Lower lobe of right lung (tissue), 2 donors: ENCODE measurements around the gene ZMYM4. TPM values are rescaled to one million over a fixed set of nuclear protein-coding genes. Genes with fewer than 3 reads are reported as not detected.
A peak's percentile ranks its signal among the peaks of the same experiment; 100 is the strongest.

Source experiments
- ATAC-seq, 2 donors: fragments of 200-7000 bp; cut with Tn5 transposase; one replicate each; pipeline ENCODE4 v1.9.1; 2020 to 2022; ENCODE audit warnings: mild to moderate bottlenecking in 2 of 2, moderate library complexity in 2 of 2
- DNase-seq: peaks from one replicate; pipeline ENCODE4 v3.0.0-alpha.2; 2020
- H3K27ac ChIP-seq: fragments of 200-600 bp; one replicate; pipeline ENCODE4 v1.8.0; 2022
- H3K27me3 ChIP-seq: fragments of 200-600 bp; one replicate; pipeline ENCODE4 v1.8.0; 2022; ENCODE audit warnings: low read depth
- H3K36me3 ChIP-seq: fragments of 200-600 bp; one replicate; pipeline ENCODE4 v1.8.0; 2022; ENCODE audit warnings: mild to moderate bottlenecking
- H3K4me1 ChIP-seq: fragments of 200-600 bp; one replicate; pipeline ENCODE4 v1.8.0; 2022
- H3K4me3 ChIP-seq: fragments of 200-600 bp; one replicate; pipeline ENCODE4 v1.8.0; 2022; ENCODE audit warnings: mild to moderate bottlenecking
- H3K9me3 ChIP-seq: fragments of 200-600 bp; one replicate; pipeline ENCODE4 v1.8.0; 2022
- intact Hi-C: fragments of 100-400 bp; cut with DNase I; formaldehyde crosslinking; loops from one replicate; pipeline ENCODE4 v1.11.0; 2022
- total RNA-seq: library from RNA; stranded (reverse); fragmentation: NEBNext Ultra II Directional; extraction: Animal tissue kit (Norgen Biotek cat#: 25700); gene quantifications from one replicate; pipeline ENCODE4 v1.2.1, GENCODE V29; 2021
- TF ChIP-seq, protein P1 (sequence below): fragments of 200-600 bp; IDR thresholded peaks from one replicate; pipeline ENCODE4 v1.8.0; 2022; ENCODE audit warnings: antibody characterized with exemption, mild to moderate bottlenecking
- donor health status: DM: no; HTN: yes; CAD: no; lungs with severe emphysema.

The ZMYM4 gene
- total RNA-seq, 1 donor from 2014 or later: 48.4 TPM

DNA sequence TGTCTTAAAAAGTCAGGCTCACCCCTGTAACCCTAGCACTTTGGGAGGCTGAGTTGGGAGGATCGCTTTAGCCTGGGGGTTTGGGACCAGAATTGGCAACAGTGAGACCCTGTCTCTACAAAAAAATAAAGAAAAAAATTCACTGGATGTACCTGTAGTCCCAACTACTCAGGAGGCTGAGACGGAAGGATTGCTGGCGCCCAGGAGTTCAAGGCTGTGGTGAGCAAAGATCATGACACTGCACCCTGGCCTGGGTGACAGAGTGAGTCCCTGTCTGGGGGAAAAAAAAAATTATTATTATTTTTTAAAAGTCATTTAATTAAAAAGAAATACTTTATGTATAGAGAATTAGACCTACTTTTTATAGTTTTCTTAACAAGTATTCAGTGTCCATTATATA is 47.1 kb downstream of the ZMYM4 start:
- DNase-seq (no peak), ATAC-seq (no peak)
- Histone ChIP-seq H3K27ac (no peak overlapping the region), H3K36me3 (peaks cover 5% of the 10 kb centered on the region), H3K4me3 (no peak overlapping the region), H3K9me3 (no peaks in the 10 kb centered on the region), H3K4me1 (no peaks in the 10 kb centered on the region), H3K27me3 (no peaks in the 10 kb centered on the region)
- intact Hi-C loops: no loop called here
- TF ChIP-seq, protein P1, sequence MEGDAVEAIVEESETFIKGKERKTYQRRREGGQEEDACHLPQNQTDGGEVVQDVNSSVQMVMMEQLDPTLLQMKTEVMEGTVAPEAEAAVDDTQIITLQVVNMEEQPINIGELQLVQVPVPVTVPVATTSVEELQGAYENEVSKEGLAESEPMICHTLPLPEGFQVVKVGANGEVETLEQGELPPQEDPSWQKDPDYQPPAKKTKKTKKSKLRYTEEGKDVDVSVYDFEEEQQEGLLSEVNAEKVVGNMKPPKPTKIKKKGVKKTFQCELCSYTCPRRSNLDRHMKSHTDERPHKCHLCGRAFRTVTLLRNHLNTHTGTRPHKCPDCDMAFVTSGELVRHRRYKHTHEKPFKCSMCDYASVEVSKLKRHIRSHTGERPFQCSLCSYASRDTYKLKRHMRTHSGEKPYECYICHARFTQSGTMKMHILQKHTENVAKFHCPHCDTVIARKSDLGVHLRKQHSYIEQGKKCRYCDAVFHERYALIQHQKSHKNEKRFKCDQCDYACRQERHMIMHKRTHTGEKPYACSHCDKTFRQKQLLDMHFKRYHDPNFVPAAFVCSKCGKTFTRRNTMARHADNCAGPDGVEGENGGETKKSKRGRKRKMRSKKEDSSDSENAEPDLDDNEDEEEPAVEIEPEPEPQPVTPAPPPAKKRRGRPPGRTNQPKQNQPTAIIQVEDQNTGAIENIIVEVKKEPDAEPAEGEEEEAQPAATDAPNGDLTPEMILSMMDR: no peak

- intact Hi-C loops: no loop called here
- Histone ChIP-seq H3K9me3 (no peaks in the 10 kb centered on the region), H3K27me3 (no peaks in the 10 kb centered on the region), H3K4me3 (no peak overlapping the region), H3K4me1 (no peaks in the 10 kb centered on the region), H3K27ac (no peak overlapping the region), H3K36me3 (no peaks in the 10 kb centered on the region)
- TF ChIP-seq, protein P1: no peak
- DNase-seq: no peak
- ATAC-seq: no peak
Observed at GRCh38 chr1:35316264-35316663, 47.8 kb downstream of the ZMYM4 start.

- Histone ChIP-seq H3K36me3 (no peaks in the 10 kb centered on the region), H3K9me3 (no peaks in the 10 kb centered on the region), H3K27ac (no peak overlapping the region), H3K27me3 (no peaks in the 10 kb centered on the region), H3K4me1 (peaks cover 8% of the 10 kb centered on the region), H3K4me3 (no peak overlapping the region)
- TF ChIP-seq, protein P1: no peak
- intact Hi-C loops: no loop called here
- DNase-seq (no peak), ATAC-seq (peak; percentile 61 to 73)
Observed at GRCh38 chr1:35319988-35320713, 51.6 kb downstream of the ZMYM4 start.

- Histone ChIP-seq H3K27me3 (no peaks in the 10 kb centered on the region), H3K9me3 (no peaks in the 10 kb centered on the region), H3K4me3 (no peak overlapping the region), H3K27ac (no peak overlapping the region), H3K4me1 (peaks cover 11% of the 10 kb centered on the region), H3K36me3 (no peaks in the 10 kb centered on the region)
- DNase-seq: no peak
- no peak for ATAC-seq
- intact Hi-C loops: no loop called here
- TF ChIP-seq, protein P1: no peak
Observed at GRCh38 chr1:35320937-35321336, 52.4 kb downstream of the ZMYM4 start.

GRCh38 chr1:35324486-35324885 is 56.0 kb downstream of the ZMYM4 start:
- Histone ChIP-seq H3K27ac (no peak overlapping the region), H3K4me1 (peaks cover 15% of the 10 kb centered on the region), H3K36me3 (peaks cover 14% of the 10 kb centered on the region), H3K27me3 (no peaks in the 10 kb centered on the region), H3K4me3 (no peak overlapping the region), H3K9me3 (no peaks in the 10 kb centered on the region)
- TF ChIP-seq, protein P1: no peak
- ATAC-seq: no peak
- no peak for DNase-seq
- intact Hi-C loops: no loop called here
